ENCODE measurements around the gene S100A3. TPM values are rescaled to one million over a fixed set of nuclear protein-coding genes. Genes with fewer than 3 reads are reported as not detected.
"Not testable (repeated sequence)": the region's sequence is repeated elsewhere in the genome, so short reads cannot be mapped to it uniquely, and the experiment has no call there.

S100A3 gene
- total and polyA plus RNA-seq, 4 donors = not detected

GRCh38 chr1:153563991-153564390, 14.9 kb upstream of the S100A3 start:
- Histone ChIP-seq H3K27ac (ENCODE audit: low read depth in 1 of 2, low read length in 2 of 2) (no peak overlapping the region), H3K4me1 (ENCODE audit: control insufficient read depth in 4 of 4, insufficient read depth in 4 of 4, low read length in 3 of 4) (peaks cover 0 to 9% (median 4%) of the 10 kb centered on the region in 4 donors), H3K9ac (ENCODE audit: low read depth in 1 of 2, low read length in 2 of 2) (no peak overlapping the region), H3K4me3 (ENCODE audit: low read depth in 1 of 3, low read length in 3 of 3) (no peak overlapping the region), H3K27me3 (ENCODE audit: control insufficient read depth in 4 of 4, insufficient read depth in 4 of 4, low read length in 3 of 4) (no peaks in the 10 kb centered on the region), H3K36me3 (ENCODE audit: control insufficient read depth in 4 of 4, insufficient read depth in 3 of 4, low read depth in 1 of 4, low read length in 3 of 4) (no peaks in the 10 kb centered on the region), H3K9me3 (ENCODE audit: control insufficient read depth in 4 of 4, low read length in 3 of 4) (no peaks in the 10 kb centered on the region)
- TF ChIP-seq ZBTB33 (IDR thresholded peaks at IDR 0.05) (no peak), HNF4G (IDR thresholded peaks at IDR 0.05) (no peak)
- DNase-seq (ENCODE audit: low spot score) = no peak
- WGBS = 96% methylated on average over 7 of the region's 7 CpGs

GRCh38 chr1:153563483-153563901, 14.4 kb upstream of the S100A3 start:
- H3K4me3 ChIP-seq (ENCODE audit: low read depth in 1 of 3, low read length in 3 of 3) = no peak overlapping the region
- no peak for DNase-seq (ENCODE audit: low spot score)
- H3K9me3 ChIP-seq (ENCODE audit: control insufficient read depth in 4 of 4, low read length in 3 of 4) = no peaks in the 10 kb centered on the region
- H3K9ac ChIP-seq (ENCODE audit: low read depth in 1 of 2, low read length in 2 of 2) = no peak overlapping the region
- peaks cover 0 to 4% (median 2%) of the 10 kb centered on the region in 4 donors for H3K4me1 ChIP-seq (ENCODE audit: control insufficient read depth in 4 of 4, insufficient read depth in 4 of 4, low read length in 3 of 4)
- H3K27ac ChIP-seq (ENCODE audit: low read depth in 1 of 2, low read length in 2 of 2) = no peak overlapping the region
- H3K36me3 ChIP-seq (ENCODE audit: control insufficient read depth in 4 of 4, insufficient read depth in 3 of 4, low read depth in 1 of 4, low read length in 3 of 4) = no peaks in the 10 kb centered on the region
- H3K27me3 ChIP-seq (ENCODE audit: control insufficient read depth in 4 of 4, insufficient read depth in 4 of 4, low read length in 3 of 4) = no peaks in the 10 kb centered on the region
- TF ChIP-seq NR2F2 (IDR thresholded peaks at IDR 0.05) (no peak), TAF1 (conservative IDR thresholded peaks at IDR 0.05) (no peak), FOXA1 (IDR thresholded peaks at IDR 0.05) (no peak), YY1 (IDR thresholded peaks at IDR 0.05) (no peak), ZBTB33 (IDR thresholded peaks at IDR 0.05) (no peak), JUND (IDR thresholded peaks at IDR 0.05) (no peak), RAD21 (IDR thresholded peaks at IDR 0.05) (no peak), CTCF (IDR thresholded peaks at IDR 0.05; ENCODE audit: low read depth, low read length, missing input control) (no peak)
- 82% methylated on average over 6 of the region's 6 CpGs for WGBS

- not testable (repeated sequence) for H3K36me3 ChIP-seq (ENCODE audit: control insufficient read depth in 4 of 4, insufficient read depth in 3 of 4, low read depth in 1 of 4, low read length in 3 of 4); H3K27ac ChIP-seq (ENCODE audit: low read depth in 1 of 2, low read length in 2 of 2); H3K9ac ChIP-seq (ENCODE audit: low read depth in 1 of 2, low read length in 2 of 2); H3K4me1 ChIP-seq (ENCODE audit: control insufficient read depth in 4 of 4, insufficient read depth in 4 of 4, low read length in 3 of 4); H3K9me3 ChIP-seq (ENCODE audit: control insufficient read depth in 4 of 4, low read length in 3 of 4); H3K4me3 ChIP-seq (ENCODE audit: low read depth in 1 of 3, low read length in 3 of 3); DNase-seq (ENCODE audit: low spot score); H3K27me3 ChIP-seq (ENCODE audit: control insufficient read depth in 4 of 4, insufficient read depth in 4 of 4, low read length in 3 of 4)
- WGBS = 93% methylated on average over 3 of the region's 3 CpGs
These were observed 13.0 kb upstream of the S100A3 start for GRCh38 chr1:153562021-153562420.
